OCI-LY1 (cell line): ENCODE data around the gene ERBB3.

Experiments
- H2AFZ ChIP-seq: fragments of 200-600 bp; sonication (generic), shearing (Covaris generic); 2 replicates; pipeline ENCODE4 v1.6.0; 2014; ENCODE audit warnings: antibody characterized with exemption, mild to moderate bottlenecking, low read length
- H3F3A ChIP-seq: fragments of 200-600 bp; sonication (generic), shearing (Covaris generic); 2 replicates; pipeline ENCODE4 v1.6.0; 2014; ENCODE audit warnings: mild to moderate bottlenecking, antibody characterized with exemption, low read length, moderate library complexity; ENCODE audit not compliant: insufficient read depth
- H3K27ac ChIP-seq: fragments of 200-600 bp; sonication (generic); 2 replicates; pipeline ENCODE4 v1.5.1; 2014; ENCODE audit warnings: low read length, mixed run types, mild to moderate bottlenecking, low read depth; ENCODE audit not compliant: poor library complexity, severe bottlenecking
- H3K27me3 ChIP-seq: fragments of 200-600 bp; sonication (generic); 2 replicates; pipeline ENCODE4 v1.6.0; 2014; ENCODE audit warnings: antibody characterized with exemption, mild to moderate bottlenecking, low read length, moderate library complexity; ENCODE audit not compliant: insufficient read depth
- H3K36me3 ChIP-seq: fragments of 200-600 bp; sonication (generic); 2 replicates; pipeline ENCODE4 v1.6.1; 2014; ENCODE audit warnings: mild to moderate bottlenecking, antibody characterized with exemption, low read length, moderate library complexity, mixed read lengths; ENCODE audit not compliant: insufficient read depth
- H3K4me1 ChIP-seq: fragments of 200-600 bp; sonication (generic); 2 replicates; pipeline ENCODE4 v1.5.1; 2014; ENCODE audit warnings: mild to moderate bottlenecking, low read length, moderate library complexity; ENCODE audit not compliant: insufficient read depth, severe bottlenecking
- H3K4me2 ChIP-seq: fragments of 200-600 bp; sonication (generic), shearing (Covaris generic); 2 replicates; pipeline ENCODE4 v1.6.1; 2014; ENCODE audit warnings: low read length
- H3K4me3 ChIP-seq: fragments of 200-600 bp; sonication (generic); 2 replicates; pipeline ENCODE4 v1.5.1; 2014; ENCODE audit warnings: low read length, low read depth, mild to moderate bottlenecking, mixed read lengths; ENCODE audit not compliant: poor library complexity, severe bottlenecking
- H3K79me2 ChIP-seq: fragments of 200-600 bp; shearing (Covaris generic); 2 replicates; pipeline ENCODE4 v1.6.1; 2016; ENCODE audit warnings: mixed run types, low read length, mixed read lengths; ENCODE audit not compliant: insufficient read depth
- H3K9ac ChIP-seq: fragments of 200-600 bp; sonication (generic), shearing (Covaris generic); 2 replicates; pipeline ENCODE4 v1.6.1; 2014; ENCODE audit warnings: mild to moderate bottlenecking, low read length, mixed read lengths
- H3K9me2 ChIP-seq: fragments of 200-600 bp; sonication (generic), shearing (Covaris generic); 2 replicates; pipeline ENCODE4 v1.6.1; 2014; ENCODE audit warnings: low read depth, mild to moderate bottlenecking, low read length, mixed read lengths
- H3K9me3 ChIP-seq: fragments of 200-600 bp; shearing (Covaris generic); 2 replicates; pipeline ENCODE4 v1.6.1; 2014; ENCODE audit warnings: low read length, mixed read lengths
- H4K20me1 ChIP-seq: fragments of 200-600 bp; sonication (generic), shearing (Covaris generic); 2 replicates; pipeline ENCODE4 v1.6.0; 2016; ENCODE audit warnings: mild to moderate bottlenecking, low read length; ENCODE audit not compliant: insufficient read depth
- CTCF ChIP-seq: fragments of 200-600 bp; sonication (generic), shearing (Covaris generic); IDR thresholded peaks from 2 replicates; pipeline ENCODE4 v1.5.1; 2017; ENCODE audit warnings: mild to moderate bottlenecking, antibody characterized with exemption, low read length, moderate library complexity, mixed read lengths
- EZH2 ChIP-seq: fragments of 200-600 bp; sonication (generic), shearing (Covaris generic); IDR thresholded peaks from 2 replicates; pipeline ENCODE4 v1.8.0; 2017; ENCODE audit warnings: borderline replicate concordance, mixed run types, mild to moderate bottlenecking, antibody characterized with exemption, low read length, moderate library complexity, mixed read lengths

ERBB3 gene

DNA sequence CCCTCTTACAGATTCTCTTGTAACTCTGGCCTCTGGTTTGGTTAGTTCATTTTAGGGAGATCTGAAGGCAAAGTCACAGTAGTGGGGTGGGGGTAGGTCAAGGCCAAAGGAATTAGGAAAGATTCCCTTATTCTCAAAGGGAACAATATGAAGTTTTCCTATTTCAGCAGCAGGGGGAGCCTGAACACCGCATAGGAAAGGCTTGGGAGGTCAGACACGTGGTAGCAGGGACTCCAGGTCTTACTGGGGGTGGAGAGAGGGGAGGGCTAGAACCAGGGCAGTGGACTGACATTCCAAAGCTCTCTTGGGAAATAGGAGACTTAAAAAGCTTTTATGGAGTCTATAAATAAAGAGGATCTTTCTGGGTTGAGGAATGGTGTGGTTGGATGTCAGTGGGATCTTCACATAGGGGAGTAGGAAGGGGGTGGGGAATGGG lies 39.4 kb downstream of the ERBB3 start:
- H3K27ac ChIP-seq, result peak overlapping the region; percentile 64
- H3K27me3 ChIP-seq, result no peaks in the 10 kb centered on the region
- TF ChIP-seq EZH2, result no peak
- peak; percentile 81 for TF ChIP-seq CTCF
- H4K20me1 ChIP-seq, result no peaks in the 10 kb centered on the region
- H3K9me3 ChIP-seq, result no peaks in the 10 kb centered on the region
- no peaks in the 10 kb centered on the region for H3K9me2 ChIP-seq
- H3K4me2 ChIP-seq, result peak overlapping the region; percentile 92
- H3K9ac ChIP-seq, result peak overlapping the region; percentile 82; the same call in 1 of the 2 replicates
- peaks cover 7% of the 10 kb centered on the region for H3K79me2 ChIP-seq
- peak overlapping the region; percentile 95 for H3K4me3 ChIP-seq
- peaks cover 25% of the 10 kb centered on the region for H3K36me3 ChIP-seq
- no peak overlapping the region for H2AFZ ChIP-seq
- peaks cover 34% of the 10 kb centered on the region for H3K4me1 ChIP-seq
- peaks cover 10% of the 10 kb centered on the region; the same call in 1 of the 2 replicates for H3F3A ChIP-seq

GRCh38 chr12:56120158-56120846 lies 40.3 kb downstream of the ERBB3 start:
- no peak overlapping the region for H3K4me2 ChIP-seq

GRCh38 chr12:56121204-56121870 lies 41.4 kb downstream of the ERBB3 start:
- H3K36me3 ChIP-seq, result peaks cover 25% of the 10 kb centered on the region
- no peaks in the 10 kb centered on the region for H3K9me3 ChIP-seq
- H3K79me2 ChIP-seq, result peaks cover 7% of the 10 kb centered on the region
- H4K20me1 ChIP-seq, result no peaks in the 10 kb centered on the region
- no peak overlapping the region for H3K4me2 ChIP-seq
- H3K27ac ChIP-seq, result no peak overlapping the region
- TF ChIP-seq EZH2 (no peak), CTCF (no peak)
- H3K9me2 ChIP-seq, result no peaks in the 10 kb centered on the region
- no peaks in the 10 kb centered on the region for H3K27me3 ChIP-seq
- H3K4me1 ChIP-seq, result peaks cover 38% of the 10 kb centered on the region
- H3K4me3 ChIP-seq, result no peak overlapping the region
- H3K9ac ChIP-seq, result no peak overlapping the region
- H2AFZ ChIP-seq, result no peak overlapping the region
- H3F3A ChIP-seq, result no peaks in the 10 kb centered on the region

More at GRCh38 chr12:56120158-56120846, 40.3 kb downstream of the ERBB3 start:
- Histone ChIP-seq H3K4me3 (no peak overlapping the region), H3K36me3 (peaks cover 25% of the 10 kb centered on the region), H3K9me3 (no peaks in the 10 kb centered on the region), H3F3A (peaks cover 1% of the 10 kb centered on the region; the same call in 1 of the 2 replicates), H3K9ac (peak overlapping the region; percentile 82; the same call in 1 of the 2 replicates), H3K79me2 (peaks cover 7% of the 10 kb centered on the region), H3K9me2 (no peaks in the 10 kb centered on the region), H3K27me3 (no peaks in the 10 kb centered on the region), H3K27ac (no peak overlapping the region), H3K4me1 (peaks cover 32% of the 10 kb centered on the region), H4K20me1 (no peaks in the 10 kb centered on the region), H2AFZ (no peak overlapping the region)
- no peak for TF ChIP-seq EZH2
- no peak for TF ChIP-seq CTCF
